GM12878 (cell line): ENCODE results near the gene MAZ. TPM values are rescaled to one million over a fixed set of nuclear protein-coding genes. Genes with fewer than 3 reads are reported as not detected.

Experiments
- ATAC-seq: fragments of 200-7000 bp; cut with Tn5 transposase; 3 replicates; pipeline ENCODE4 v1.9.1; 2020; ENCODE audit warnings: mild to moderate bottlenecking, moderate library complexity
- BruUV-seq: library from RNA; stranded (reverse); fragments of 400-500 nt; replicated peaks from 2 replicates; lab custom pipeline; 2021; lab: Mats Ljungman, UMichigan
- CTCF ChIA-PET: fragments of 300-600 bp; sonication (Branson Sonifier 250); formaldehyde crosslinking; extraction: SDS; loops from one replicate; lab custom pipeline; 2021; ENCODE audit warnings: inconsistent platforms; lab: Yijun Ruan, JAX
- POLR2A ChIA-PET: fragments of 350-600 bp; formaldehyde crosslinking; extraction: SDS; loops from one replicate; lab custom pipeline; 2021; ENCODE audit warnings: inconsistent platforms; lab: Charles Lee
- RAD21 ChIA-PET: fragments of 300-600 bp; sonication (Branson Sonifier 250); formaldehyde crosslinking; loops from one replicate; lab custom pipeline; 2023; ENCODE audit warnings: antibody characterized with exemption; ENCODE audit not compliant: unreplicated experiment; lab: Charles Lee
- SMC1A ChIA-PET: fragments of 300-600 bp; sonication (Branson Sonifier 250); formaldehyde crosslinking; loops from one replicate; lab custom pipeline; 2023; ENCODE audit not compliant: unreplicated experiment, uncharacterized antibody; lab: Charles Lee
- DNase-seq: peaks from one replicate; pipeline ENCODE4 v3.0.0-alpha.2; 2011; ENCODE audit warnings: low read depth, low spot score
- FAIRE-seq: peaks from 3 replicates; lab custom pipeline; 2011; peaks lifted over from hg19 to GRCh38; lab: Jason Lieb, UNC
- H2AFZ ChIP-seq: 2 replicates; pipeline ENCODE4 v1.6.0; 2011; ENCODE audit warnings: low read depth, low read length, control low read depth; ENCODE audit not compliant: control insufficient read depth
- H3K27ac ChIP-seq: 2 replicates; pipeline ENCODE4 v1.5.1; 2011; ENCODE audit warnings: control low read depth; ENCODE audit not compliant: control insufficient read depth, insufficient read depth
- H3K27me3 ChIP-seq, 2 experiments: replicated peaks in 1 of 2; 2 replicates each; pipeline versions ENCODE4 v1.6.0 to v1.6.1; 2011; ENCODE audit warnings: low read length in 1 of 2; ENCODE audit not compliant: control insufficient read depth in 2 of 2, insufficient read depth in 2 of 2
- H3K36me3 ChIP-seq, 2 experiments: 2 replicates each; pipeline ENCODE4 v1.5.1; 2011; ENCODE audit warnings: low read length in 1 of 2; ENCODE audit not compliant: control insufficient read depth in 2 of 2, insufficient read depth in 2 of 2
- H3K4me1 ChIP-seq: 2 replicates; pipeline ENCODE4 v1.6.1; 2011; ENCODE audit warnings: mild to moderate bottlenecking, low read length, moderate library complexity, mixed read lengths; ENCODE audit not compliant: control insufficient read depth, insufficient read depth
- H3K4me2 ChIP-seq: 2 replicates; pipeline ENCODE4 v1.6.0; 2011; ENCODE audit warnings: control low read depth; ENCODE audit not compliant: control insufficient read depth, insufficient read depth
- H3K4me3 ChIP-seq: fragments of 200-600 bp; sonication (generic); 2 replicates; pipeline ENCODE4 v1.5.1; 2016
- H3K79me2 ChIP-seq: 2 replicates; pipeline ENCODE4 v1.6.0; 2011; ENCODE audit warnings: low read length; ENCODE audit not compliant: control insufficient read depth, insufficient read depth
- H3K9ac ChIP-seq: 2 replicates; pipeline ENCODE4 v1.8.0; 2011; ENCODE audit warnings: low read length, control low read depth, mixed read lengths; ENCODE audit not compliant: control insufficient read depth, insufficient read depth
- H3K9me3 ChIP-seq: replicated peaks from 3 replicates; pipeline ENCODE4 v1.5.1; 2011; ENCODE audit warnings: mild to moderate bottlenecking, low read length; ENCODE audit not compliant: control insufficient read depth, insufficient read depth
- H4K20me1 ChIP-seq: 2 replicates; pipeline ENCODE4 v1.6.0; 2011; ENCODE audit not compliant: control insufficient read depth, insufficient read depth
- BACH1 ChIP-seq: fragments of 450-650 bp; IDR thresholded peaks from 2 replicates; pipeline ENCODE4 v1.6.1; 2017; ENCODE audit warnings: mild to moderate bottlenecking, borderline replicate concordance
- MEF2B ChIP-seq: fragments of 450-650 bp; IDR thresholded peaks from 2 replicates; pipeline ENCODE4 v1.6.1; 2018; ENCODE audit warnings: mild to moderate bottlenecking, moderate library complexity; ENCODE audit not compliant: partially characterized antibody, poor library complexity, severe bottlenecking
- MXI1 ChIP-seq: fragments of 150-350 bp; IDR thresholded peaks from 2 replicates; pipeline ENCODE4 v1.6.1; 2011; ENCODE audit warnings: low read depth, mild to moderate bottlenecking, inconsistent platforms, low read length, improper control_type of control experiment
- WGBS: methylation state at CpG from one replicate; pipeline ENCODE4 v1.1.6; 2016; ENCODE audit warnings: low lambda C conversion rate; ENCODE audit not compliant: insufficient replicate concordance, insufficient coverage; ENCODE audit errors: missing lambda C conversion rate; 5-methylcytosine and 5-hydroxymethylcytosine counted together
- in situ Hi-C: fragments of 300-500 bp; cut with MboI; formaldehyde crosslinking; loops from 9 replicates; pipeline ENCODE4 v1.14.3; 2018; ENCODE audit warnings: mixed read lengths
- intact Hi-C: fragments of 100-400 bp; cut with micrococcal nuclease; formaldehyde crosslinking; loops from one replicate; pipeline ENCODE4 v1.14.2; 2022; ENCODE audit not compliant: unreplicated experiment
- polyA plus RNA-seq, 11 experiments: library from polyadenylated mRNA; depleted of rRNA in 4 of 11; unstranded in 6 of 11; stranded (reverse) in 5 of 11; fragments of >200 nt; fragmentation: Nextera tagmentation in 4 of 11; fragmentation: Illumina TruSeq in 1 of 11; extraction: Ambion mirVana in 4 of 11; extraction: Trizol in 1 of 11; gene quantifications; 1 replicate in 1 of 11; 2 replicates in 10 of 11; pipeline versions ENCODE4 v1.2.1 to v1.2.3, GENCODE V29; 2011 to 2016; ENCODE audit warnings: inconsistent platforms in 2 of 11, missing spikeins in 2 of 11, low read depth in 1 of 11
- total RNA-seq, 4 experiments: library from RNA; depleted of rRNA in 3 of 4; stranded (reverse); fragments of >200 nt in 3 of 4; fragmentation: Illumina TruSeq in 1 of 4; extraction: Trizol in 1 of 4; gene quantifications; 2 replicates each; pipeline versions ENCODE4 v1.2.1 to v1.2.3, GENCODE V29; 2013 to 2021
- TF ChIP-seq, protein P1 (sequence below): fragments of 450-650 bp; formaldehyde crosslinking; IDR thresholded peaks from 2 replicates; pipeline ENCODE4 v1.5.0; 2022; ENCODE audit warnings: mild to moderate bottlenecking, missing genetic modification characterization
- TF ChIP-seq, protein P2 (sequence below): IDR thresholded peaks from 2 replicates; pipeline ENCODE4 v1.6.1; 2011; ENCODE audit warnings: borderline replicate concordance, low read depth, mild to moderate bottlenecking, moderate library complexity, mixed read lengths, low read length; ENCODE audit not compliant: insufficient read depth; ENCODE audit errors: extremely low read length

MAZ gene
- total and polyA plus RNA-seq, 10 of the 15 experiments (the other 5 are each of a cell fraction or from before 2014, with no cell fraction given): 23.9 to 309 (median 116) TPM

DNA sequence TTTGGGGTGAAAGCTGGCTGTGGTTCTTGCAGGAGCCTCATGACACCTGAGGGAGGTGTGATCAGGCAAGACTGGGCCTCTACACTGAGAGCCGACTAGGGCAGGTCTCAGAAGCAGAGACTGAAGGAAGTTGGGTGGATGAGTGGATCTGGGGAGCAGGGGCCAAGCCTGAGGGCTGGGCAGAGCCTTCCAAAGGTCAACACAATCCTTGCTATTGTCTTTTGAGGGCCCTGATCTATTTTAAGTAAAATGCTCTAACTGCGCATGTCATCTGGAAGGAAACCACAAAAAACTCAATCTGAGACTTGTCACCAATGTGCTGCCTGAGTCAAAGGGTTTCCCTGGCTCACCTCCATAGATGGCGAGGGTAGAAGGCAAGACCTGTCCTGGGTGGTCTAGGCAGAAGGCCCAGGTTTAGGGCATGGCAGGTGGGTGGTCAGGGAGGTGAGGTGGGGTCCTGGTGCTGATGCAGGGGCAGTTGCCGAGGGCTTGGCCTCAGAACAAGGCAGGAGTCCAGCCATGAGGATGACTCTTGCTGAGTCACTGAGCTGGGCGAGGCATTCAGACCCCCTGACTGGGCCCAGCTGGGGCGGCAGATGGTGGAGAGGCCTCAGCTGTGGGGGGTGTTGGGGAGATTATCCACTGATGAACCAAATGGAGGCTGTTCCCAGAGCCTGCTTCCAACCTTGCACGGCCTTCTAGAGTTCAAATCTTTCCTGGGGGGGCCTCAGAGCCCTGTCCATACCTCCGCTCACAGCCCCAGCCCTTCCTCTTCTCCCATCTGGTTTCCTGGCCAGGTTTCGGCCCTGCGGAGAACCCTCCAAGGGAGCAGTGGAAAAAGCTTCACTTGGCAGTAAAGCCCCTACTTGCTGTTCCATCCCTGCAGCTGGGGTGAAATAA lies 19.1 kb downstream of the MAZ start (continued):
- TF ChIP-seq MXI1: no peak
- TF ChIP-seq, all 136 proteins: peak for 8

DNA sequence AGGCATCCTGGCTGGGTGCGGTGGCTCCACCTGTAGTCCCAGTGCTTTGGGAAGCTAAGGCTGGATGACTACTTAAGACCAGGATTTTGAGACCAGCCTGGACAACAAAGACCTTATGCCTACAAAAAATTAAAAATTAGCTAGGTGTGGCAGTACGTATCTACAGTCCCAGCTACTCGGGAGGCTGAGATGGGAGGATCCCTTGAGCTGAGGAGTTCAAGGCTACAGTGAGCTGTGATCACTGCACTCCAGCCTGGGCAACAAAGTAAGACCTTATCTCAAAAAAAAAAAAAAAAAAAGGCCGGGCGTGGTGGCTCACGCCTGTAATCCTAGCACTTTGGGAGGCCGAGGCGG lies 20.0 kb downstream of the MAZ start:
- H3K9me3 ChIP-seq: no peaks in the 10 kb centered on the region
- no peak overlapping the region for H3K4me2 ChIP-seq
- intact Hi-C loops (no loop called here), in situ Hi-C loops (no loop called here)
- no peak for TF ChIP-seq BACH1
- TF ChIP-seq, protein P1, sequence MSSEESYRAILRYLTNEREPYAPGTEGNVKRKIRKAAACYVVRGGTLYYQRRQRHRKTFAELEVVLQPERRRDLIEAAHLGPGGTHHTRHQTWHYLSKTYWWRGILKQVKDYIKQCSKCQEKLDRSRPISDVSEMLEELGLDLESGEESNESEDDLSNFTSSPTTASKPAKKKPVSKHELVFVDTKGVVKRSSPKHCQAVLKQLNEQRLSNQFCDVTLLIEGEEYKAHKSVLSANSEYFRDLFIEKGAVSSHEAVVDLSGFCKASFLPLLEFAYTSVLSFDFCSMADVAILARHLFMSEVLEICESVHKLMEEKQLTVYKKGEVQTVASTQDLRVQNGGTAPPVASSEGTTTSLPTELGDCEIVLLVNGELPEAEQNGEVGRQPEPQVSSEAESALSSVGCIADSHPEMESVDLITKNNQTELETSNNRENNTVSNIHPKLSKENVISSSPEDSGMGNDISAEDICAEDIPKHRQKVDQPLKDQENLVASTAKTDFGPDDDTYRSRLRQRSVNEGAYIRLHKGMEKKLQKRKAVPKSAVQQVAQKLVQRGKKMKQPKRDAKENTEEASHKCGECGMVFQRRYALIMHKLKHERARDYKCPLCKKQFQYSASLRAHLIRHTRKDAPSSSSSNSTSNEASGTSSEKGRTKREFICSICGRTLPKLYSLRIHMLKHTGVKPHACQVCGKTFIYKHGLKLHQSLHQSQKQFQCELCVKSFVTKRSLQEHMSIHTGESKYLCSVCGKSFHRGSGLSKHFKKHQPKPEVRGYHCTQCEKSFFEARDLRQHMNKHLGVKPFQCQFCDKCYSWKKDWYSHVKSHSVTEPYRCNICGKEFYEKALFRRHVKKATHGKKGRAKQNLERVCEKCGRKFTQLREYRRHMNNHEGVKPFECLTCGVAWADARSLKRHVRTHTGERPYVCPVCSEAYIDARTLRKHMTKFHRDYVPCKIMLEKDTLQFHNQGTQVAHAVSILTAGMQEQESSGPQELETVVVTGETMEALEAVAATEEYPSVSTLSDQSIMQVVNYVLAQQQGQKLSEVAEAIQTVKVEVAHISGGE (CRISPR knock-in tag): no peak
- no peak for TF ChIP-seq MEF2B
- TF ChIP-seq, protein P2, sequence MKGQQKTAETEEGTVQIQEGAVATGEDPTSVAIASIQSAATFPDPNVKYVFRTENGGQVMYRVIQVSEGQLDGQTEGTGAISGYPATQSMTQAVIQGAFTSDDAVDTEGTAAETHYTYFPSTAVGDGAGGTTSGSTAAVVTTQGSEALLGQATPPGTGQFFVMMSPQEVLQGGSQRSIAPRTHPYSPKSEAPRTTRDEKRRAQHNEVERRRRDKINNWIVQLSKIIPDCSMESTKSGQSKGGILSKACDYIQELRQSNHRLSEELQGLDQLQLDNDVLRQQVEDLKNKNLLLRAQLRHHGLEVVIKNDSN: no peak
- H3K27me3 ChIP-seq: no peaks in the 10 kb centered on the region
- H2AFZ ChIP-seq: no peak overlapping the region
- no peak overlapping the region for H3K9ac ChIP-seq
- 97% methylated on average over 7 of the region's 8 CpGs for WGBS
- H3K27ac ChIP-seq: no peak overlapping the region
- H3K36me3 ChIP-seq: peaks cover 0 to 2% of the 10 kb centered on the region in 2 experiments; a peak in 1 of 4 replicates
- peaks cover 11% of the 10 kb centered on the region for H3K4me1 ChIP-seq
- POLR2A ChIA-PET: no interaction called here
- no peak for FAIRE-seq
- CTCF ChIA-PET: interaction anchor here (0.7 to 6.4 kb wide), 3 partner anchors 18 to 178 kb away, joined by 3 to 55 read pairs (median 3); no protein-coding TSS in a partner anchor
- RAD21 ChIA-PET: interaction anchor here (0.6 to 1.4 kb wide), 4 partner anchors 11 to 22 kb away, joined by 3 to 5 read pairs (median 4); partner anchors contain the start of gene PAGR1
- H3K79me2 ChIP-seq: peaks cover 37% of the 10 kb centered on the region
- no TSS peak for BruUV-seq
- 0 out of 2 replicates have a peak, but pooled peaks cover 3% of the 10 kb centered on the region for H4K20me1 ChIP-seq
- no peak for ATAC-seq
- SMC1A ChIA-PET: interaction anchor here (1.3 to 1.5 kb wide), 2 partner anchors 10 to 20 kb away, joined by 3 to 4 read pairs; partner anchors contain the start of gene PAGR1
- H3K4me3 ChIP-seq: no peak overlapping the region
- DNase-seq: no peak
